Activated CD8-positive, alpha-beta memory T cell treated with anti-CD3 and anti-CD28 coated beads for 1 hour (primary cell): ENCODE results near the gene GNAI3.

Experiments used
- DNase-seq, 2 donors: peaks; one replicate each; pipeline ENCODE4 v3.0.0-alpha.2; 2020; ENCODE audit warnings: low read depth in 1 of 2; ENCODE audit errors: extremely low read depth in 1 of 2

The GNAI3 gene

DNA sequence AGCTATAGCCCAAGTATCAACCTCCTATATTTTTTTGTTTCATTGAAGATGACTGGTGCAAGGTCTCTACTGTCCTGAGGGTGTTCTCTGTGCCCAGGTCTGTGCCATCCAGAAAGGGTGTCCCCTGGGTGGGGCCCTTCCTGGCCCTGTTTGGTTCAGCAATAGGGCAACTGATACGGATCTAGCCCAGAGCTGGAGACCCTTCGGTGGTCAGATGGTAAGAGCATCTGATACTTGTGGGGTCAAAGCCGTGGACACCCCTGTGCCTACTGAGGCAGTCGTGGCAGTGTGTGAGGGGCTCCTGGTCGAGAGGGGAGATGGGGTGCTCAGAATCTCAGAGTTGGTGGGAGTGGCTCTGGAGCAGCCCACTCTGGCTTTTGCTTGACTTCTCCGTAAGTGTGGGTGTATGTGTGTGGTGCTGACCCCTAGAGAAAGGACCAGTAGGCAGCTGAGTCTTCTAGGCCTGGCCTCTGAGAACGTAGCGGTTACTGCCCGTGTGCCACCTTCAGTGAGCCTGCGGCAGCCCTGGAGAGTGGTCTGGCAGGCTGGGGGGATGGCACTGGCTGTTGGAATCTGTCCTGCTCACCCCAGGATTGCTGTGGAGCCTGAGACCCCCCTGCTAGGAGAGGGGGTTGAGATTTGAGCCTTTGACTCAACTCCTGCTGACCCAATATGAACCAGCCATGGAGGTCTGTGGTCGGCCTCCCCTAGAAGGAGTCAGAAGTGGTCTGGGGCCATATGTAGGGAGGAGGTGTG is 73.9 kb downstream of the GNAI3 start:
- DNase-seq = no peak

DNA sequence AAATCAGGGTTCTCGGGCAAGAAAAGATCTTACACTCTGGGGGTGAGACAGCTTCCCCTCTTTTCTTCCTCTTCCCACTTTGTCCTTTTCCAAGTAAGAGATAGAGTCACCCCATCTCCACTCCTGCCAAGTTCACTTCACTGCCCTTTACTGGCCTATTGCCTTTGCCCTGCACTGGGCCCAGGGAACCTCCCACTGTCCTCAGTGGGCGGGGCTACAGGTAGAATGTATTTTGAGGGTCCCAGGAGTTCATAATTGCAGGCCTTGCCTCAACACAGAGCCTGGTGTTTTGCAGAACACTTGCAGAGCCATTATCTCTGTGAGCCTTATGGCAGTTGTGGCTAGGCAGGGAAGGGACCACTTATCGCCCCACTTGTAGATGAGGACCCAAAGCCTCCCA is 74.5 kb downstream of the GNAI3 start:
- no peak for DNase-seq

DNA sequence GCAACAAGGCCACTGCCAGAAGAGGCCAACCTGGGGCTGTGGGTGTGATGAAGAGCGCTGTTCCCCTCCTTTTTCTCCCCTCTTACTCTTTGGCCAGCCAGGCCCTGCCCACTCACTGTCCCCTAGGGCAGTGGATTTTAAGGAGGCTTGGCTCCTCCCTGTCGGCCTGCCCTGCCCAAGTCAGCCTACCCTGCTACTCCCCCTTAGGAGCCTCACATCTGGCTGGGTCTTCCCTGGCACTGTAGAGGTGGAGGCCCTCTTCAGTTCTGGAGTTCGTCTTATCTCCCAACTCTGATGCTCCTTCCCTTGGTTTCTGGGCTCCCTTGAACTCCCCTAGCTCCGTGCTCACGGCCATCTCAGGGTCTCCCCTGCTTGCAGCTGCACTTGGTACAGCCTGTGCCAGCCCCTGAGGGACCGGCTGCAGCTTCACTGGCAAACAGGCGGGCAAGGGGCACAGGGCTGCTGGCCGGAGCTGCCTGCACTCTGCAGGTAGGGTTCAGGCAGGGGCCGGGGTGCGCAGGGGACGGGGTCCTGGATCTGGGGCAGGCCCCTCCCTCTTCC is 75.3 kb downstream of the GNAI3 start:
- no peak for DNase-seq

DNA sequence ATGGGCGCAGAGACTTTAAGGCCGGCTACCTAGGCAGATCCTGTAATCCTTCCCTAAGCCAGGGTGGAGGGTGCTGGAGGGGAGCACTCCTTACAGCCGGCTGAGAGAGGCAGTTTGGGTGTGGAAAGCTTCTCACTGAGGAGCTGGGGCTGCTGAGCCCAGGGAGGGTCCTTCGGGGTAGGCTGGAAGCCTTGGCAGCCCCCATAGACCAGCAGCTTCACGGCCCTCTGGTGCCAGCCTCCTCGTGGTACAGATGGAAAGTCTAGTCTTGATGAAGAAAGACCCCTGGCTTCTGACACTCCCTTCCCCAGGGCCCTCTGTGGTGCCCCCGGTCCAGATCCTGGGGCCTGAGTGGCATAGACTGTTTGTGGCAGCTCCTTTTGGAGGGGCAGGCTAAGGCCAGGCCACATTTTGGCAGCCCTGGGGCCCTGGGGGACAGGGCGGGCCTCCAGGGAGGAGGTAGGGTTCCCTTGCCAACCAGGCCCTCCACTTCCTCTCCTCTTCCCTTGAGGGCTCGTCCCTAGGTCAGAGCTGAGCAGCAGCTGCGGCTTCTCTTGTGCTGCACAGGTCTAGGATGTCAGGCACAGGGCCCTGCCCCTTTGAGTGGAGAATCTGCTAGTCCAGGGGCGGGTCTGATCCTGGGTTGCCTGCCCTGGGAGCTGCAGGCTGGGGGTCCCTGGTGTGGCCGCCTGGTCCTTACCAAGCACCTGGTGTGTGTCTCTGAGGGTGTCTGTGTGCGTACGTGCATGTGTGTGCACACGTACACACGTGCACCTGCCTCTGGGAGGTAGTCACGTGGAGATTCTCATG is 76.0 kb downstream of the GNAI3 start:
- no peak for DNase-seq

DNA sequence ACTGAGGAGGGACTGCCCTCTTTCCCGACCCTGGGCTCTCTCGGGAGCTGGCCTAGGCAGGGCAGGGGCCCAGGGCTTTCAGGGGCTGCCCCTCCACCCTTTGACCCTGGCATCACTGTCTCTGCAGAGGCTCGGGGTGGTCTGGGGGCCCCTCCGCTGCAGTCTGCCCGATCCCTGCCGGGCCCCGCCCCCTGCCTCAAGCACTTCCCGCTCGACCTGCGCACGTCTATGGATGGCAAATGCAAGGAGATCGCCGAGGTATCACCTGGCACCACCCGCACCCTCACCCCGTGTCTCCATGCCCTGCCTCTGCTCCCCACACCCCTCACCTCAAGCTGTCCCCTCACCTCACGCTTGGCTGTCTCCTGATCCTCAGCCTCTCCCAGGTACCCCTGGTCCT is 76.8 kb downstream of the GNAI3 start:
- no peak for DNase-seq

DNA sequence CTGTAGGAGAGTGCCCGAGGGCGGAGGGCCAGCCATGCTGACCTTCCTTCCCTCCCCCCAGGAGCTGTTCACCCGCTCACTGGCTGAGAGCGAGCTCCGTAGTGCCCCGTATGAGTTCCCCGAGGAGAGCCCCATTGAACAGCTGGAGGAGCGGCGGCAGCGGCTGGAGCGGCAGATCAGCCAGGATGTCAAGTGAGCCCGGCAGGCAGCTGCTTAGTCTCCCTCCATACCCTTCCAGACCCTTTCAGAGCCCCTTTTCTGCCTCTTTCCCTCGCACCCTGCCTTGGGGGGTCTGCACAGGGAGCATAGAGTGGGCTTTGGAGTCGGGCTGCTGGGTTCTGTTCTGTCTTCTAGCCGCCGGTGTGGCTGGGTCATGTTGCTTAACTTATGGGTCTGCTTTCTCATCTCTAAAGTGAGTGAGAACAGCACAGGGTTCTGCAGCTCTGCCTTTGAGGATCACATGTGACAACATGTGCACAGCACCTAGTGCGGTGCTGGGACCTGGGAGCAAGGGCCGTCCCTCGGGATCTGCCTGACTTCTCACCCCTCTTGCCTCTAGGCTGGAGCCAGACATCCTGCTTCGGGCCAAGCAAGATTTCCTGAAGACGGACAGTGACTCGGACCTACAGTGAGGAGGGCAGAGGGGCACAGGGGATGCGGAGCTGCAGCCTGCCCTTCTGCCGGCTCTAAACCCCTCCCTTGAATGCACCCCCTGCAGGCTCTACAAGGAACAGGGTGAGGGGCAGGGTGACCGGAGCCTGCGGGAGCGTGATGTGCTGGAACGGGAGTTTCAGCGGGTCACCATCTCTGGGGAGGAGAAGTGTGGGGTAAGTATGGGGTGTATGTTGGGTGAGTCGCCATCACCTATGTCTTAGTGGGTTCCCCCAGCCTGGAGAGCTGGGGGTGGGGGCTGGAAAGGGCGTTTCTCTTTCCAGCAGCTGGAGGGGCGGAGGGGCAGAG is 77.5 kb downstream of the GNAI3 start:
- DNase-seq = no peak

DNA sequence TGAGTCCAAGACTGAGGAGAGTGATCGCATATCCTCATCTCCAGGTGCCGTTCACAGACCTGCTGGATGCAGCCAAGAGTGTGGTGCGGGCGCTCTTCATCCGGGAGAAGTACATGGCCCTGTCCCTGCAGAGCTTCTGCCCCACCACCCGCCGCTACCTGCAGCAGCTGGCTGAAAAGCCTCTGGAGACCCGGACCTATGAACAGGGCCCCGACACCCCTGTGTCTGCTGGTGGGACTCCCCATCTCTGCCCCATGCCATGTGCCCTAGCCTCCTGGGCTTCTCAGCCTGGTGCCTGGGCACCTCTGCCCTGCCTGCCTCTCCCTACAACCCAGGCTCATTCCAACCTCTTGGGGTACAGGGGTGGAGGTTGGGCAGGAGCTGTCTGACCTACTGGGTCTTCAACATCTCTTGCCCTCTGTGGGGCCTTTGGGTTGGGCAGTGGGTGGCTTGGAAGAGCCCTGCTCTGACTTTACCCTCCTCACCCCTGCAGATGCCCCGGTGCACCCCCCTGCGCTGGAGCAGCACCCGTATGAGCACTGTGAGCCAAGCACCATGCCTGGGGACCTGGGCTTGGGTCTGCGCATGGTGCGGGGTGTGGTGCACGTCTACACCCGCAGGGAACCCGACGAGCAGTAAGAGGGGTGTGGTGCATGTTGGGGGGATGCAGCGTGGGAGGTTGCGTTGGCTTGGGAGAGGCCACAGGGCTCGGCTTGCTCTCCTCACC is 78.4 kb downstream of the GNAI3 start:
- no peak for DNase-seq

DNA sequence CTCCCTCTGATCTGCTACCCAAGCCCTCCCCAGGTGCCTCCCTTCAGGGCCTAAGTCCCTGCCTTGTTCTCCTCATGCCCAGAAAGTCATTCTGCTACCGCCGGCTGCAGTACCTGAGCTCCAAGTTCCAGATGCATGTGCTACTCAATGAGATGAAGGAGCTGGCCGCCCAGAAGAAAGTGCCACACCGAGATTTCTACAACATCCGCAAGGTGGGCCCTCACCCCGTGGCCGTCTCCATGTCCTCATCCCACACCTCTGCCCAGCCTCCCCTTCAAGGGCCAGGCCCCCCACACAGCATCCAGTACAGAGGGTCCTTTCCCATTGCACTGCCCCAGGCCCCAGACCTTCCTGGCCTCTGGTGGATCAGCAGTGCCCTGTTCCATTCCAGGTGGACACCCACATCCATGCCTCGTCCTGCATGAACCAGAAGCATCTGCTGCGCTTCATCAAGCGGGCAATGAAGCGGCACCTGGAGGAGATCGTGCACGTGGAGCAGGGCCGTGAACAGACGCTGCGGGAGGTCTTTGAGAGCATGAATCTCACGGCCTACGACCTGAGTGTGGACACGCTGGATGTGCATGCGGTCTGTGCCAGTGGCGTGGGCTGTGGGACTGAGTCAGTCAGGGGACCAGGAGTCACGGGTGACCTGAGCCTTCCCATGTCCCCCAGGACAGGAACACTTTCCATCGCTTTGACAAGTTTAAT is 79.4 kb downstream of the GNAI3 start:
- no peak for DNase-seq

DNA sequence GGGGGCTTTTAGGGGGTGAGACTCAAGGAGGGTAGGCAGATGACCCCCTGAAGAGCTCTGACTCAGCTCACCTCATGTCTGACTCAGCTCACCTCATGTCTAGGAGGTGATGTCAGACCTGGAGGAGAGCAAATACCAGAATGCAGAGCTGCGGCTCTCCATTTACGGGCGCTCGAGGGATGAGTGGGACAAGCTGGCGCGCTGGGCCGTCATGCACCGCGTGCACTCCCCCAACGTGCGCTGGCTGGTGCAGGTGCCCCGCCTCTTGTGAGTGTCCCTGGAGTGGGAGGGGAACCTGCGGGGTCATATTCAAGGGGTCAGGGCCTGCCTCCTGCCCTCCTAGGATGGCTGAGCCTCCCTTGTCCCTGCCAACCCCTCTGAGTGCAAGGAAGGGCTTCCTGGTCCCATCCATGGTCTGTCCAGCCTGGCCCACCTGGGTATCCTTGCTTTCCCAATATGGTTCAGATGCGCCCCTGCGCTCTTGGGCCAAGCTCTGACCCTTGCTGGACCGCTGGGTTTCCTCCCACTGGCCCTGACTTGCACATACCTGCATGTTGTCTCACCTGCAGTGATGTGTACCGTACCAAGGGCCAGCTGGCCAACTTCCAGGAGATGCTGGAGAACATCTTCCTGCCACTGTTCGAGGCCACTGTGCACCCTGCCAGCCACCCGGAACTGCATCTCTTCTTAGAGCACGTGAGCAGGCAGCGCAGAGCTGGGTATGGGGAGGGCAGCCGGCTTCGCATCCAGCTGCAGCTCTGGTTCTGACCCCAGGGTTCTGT is 80.3 kb downstream of the GNAI3 start:
- no peak for DNase-seq

DNA sequence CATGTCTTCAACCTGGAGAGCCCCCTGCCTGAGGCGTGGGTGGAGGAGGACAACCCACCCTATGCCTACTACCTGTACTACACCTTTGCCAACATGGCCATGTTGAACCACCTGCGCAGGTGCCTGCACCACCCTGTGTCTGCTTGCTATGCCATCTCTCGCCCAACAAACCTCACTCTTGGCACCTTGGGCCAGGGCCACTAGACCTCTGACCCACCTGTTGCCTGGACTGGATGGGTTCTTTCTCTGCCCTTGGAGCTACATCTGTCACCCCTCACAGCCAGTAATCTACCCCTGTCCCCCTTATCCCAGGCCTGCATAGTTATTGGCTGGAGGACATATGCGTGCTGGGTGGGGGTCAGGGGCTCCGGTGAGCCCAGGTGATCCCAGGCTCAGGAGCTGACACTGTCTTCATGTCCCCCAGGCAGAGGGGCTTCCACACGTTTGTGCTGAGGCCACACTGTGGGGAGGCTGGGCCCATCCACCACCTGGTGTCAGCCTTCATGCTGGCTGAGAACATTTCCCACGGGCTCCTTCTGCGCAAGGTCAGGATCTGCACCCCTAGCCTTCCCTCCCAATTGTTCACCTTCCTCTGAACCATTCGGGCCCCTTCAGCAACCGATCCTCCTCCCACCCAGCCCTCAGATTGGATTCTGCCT is 81.1 kb downstream of the GNAI3 start:
- DNase-seq = no peak

DNA sequence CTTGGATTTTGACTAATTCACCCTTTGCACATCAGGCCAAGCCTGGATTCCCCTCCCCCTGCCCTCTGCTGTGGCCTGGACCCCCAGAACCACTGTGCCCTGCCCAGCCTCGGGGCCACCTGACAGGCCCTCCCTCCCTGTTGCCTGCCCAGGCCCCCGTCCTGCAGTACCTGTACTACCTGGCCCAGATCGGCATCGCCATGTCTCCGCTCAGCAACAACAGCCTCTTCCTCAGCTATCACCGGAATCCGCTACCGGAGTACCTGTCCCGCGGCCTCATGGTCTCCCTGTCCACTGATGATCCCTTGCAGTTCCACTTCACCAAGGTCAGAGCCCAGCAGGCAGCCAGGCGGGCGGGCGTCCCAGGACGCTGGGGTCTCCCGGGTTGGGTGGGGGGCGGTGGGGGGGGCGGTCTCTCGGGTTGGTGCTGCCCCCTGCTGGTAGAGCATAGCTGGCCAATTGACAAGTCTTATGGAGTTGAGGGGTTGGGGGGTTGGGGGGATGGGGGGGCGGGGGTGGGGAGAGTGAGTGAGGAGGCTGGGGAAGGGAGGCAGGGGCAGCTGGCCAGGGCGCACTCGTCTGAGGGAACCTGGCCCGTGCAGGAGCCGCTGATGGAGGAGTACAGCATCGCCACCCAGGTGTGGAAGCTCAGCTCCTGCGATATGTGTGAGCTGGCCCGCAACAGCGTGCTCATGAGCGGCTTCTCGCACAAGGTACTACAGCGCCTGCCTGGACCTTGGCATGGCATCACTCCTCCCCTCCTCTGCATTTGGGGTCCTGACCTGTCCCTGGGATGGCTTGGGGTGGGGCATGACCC is 81.9 kb downstream of the GNAI3 start:
- peak in 1 of 2 donors; percentile 33 for DNase-seq

DNA sequence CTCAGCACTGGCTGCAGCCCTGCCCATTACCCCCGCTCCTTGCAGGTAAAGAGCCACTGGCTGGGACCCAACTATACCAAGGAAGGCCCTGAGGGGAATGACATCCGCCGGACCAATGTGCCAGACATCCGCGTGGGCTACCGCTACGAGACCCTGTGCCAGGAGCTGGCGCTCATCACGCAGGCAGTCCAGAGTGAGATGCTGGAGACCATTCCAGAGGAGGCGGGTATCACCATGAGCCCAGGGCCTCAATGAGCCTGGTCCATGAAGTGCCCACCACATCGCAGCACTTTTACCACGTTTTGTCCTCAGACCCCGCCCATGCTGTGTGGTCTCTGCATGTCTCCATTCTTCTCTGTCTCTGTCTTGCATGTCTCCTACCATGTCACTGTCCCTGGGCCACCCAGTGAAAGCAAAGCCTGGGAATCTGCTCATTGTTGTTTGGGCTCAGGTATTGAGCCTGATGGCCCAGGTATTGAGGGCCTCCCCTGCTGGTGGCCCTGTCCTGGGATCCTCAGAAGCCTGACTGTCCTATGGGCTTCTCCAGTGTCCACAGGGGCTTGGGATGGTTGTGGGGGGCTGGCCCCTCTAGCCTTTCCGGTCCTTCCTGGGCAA is 82.6 kb downstream of the GNAI3 start:
- no peak for DNase-seq

DNA sequence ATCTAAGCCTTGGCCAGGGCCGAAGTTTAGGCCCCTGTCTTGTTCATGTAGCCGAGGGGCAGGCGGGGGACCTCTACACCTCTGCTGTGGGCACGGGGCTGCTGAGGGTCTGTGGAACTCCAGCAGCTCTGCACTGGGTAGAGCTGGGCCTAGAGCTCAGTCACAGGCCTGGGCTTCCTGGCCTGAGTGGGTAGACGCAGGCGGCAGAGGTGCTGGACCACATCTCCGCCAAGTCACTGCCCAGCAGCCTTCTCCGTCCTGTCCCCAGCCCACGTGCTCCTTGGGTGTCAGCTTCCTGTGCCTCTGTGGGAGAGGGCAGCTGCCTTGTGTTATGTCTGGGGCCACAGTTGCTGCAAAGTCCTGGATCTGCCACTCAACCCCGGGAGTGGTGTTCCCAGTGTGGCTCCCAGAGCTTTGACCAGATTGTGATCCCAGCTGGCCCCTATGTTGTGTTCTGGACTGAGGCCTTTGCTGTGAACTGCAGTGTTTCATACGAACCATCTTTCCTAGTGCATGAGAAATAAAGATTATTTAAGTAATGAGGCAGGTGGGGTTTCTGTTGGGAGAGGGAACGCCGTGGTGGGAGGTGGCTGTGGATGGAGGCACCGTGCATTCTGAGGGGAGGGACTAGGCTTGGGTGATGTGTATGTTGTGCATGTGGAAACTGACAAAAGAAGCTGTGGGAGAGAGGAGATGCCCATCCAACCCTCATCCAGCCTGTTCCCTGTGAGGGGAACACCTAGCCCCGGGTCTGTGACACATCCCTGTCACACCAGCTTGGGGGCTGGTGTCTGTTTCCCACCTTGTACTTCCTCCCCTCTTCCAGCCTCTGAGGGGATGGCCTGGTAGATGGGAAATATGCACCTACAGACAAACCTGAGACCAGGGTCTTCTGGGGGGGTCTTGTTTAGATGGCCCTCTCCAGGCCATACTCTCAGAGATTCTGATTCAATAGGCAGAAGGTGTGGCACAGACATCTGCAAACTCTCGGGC is 83.4 kb downstream of the GNAI3 start:
- DNase-seq = no peak

DNA sequence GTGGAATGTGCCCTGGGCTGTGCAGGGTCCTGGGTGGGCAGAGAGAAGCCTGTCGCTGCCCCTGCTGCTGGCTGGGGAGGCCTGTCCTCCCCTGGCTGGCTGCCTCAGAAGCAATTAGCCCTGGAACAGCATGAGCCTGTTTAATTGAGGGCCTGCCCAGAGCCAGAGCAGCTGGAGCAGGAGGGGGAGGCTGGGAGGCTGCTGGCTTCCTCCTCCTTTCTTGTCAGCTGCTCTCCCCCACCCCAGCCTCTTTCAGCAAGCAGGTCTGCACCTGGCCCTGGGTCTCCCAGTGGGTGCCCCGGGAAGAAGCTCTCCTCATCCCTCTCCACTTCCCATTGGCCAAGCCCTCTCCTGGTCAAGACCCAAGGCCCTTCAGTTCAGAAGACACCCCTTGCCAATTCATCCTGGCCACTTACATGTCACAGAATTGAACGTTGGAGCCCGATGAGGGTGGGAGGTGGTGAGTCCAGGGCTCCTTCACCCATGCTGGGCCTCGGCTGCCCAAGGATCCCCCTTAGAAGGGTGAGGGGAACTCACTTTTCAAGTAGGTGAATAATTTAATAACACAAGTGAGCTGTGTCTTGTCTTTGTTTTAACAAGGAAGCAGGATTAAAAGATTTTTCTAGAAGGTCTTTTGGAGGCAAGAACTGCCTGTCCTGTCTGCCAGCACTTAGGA is 84.4 kb downstream of the GNAI3 start:
- DNase-seq = no peak

DNA sequence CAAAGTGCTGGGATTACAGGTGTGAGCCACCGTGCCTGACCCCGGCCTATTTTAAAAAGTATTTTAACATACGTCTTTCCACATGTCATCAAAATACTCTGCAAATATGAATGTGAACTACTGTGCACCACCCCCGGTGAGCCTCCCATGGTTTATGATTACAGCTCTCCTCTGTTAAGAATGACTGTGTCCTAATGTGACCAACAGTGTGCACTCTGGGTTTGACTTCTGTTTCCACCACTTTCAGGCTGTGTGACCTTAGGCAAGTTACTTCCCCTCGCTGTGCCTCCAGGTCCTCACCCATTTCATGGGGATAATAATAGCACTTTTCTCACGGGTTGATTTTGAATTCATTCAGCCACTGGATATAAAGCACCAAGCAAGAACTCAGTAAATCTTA is 85.9 kb downstream of the GNAI3 start:
- no peak for DNase-seq
